ENCODE measurements around the gene CENPX. TPM values are rescaled to one million over a fixed set of nuclear protein-coding genes. Genes with fewer than 3 reads are reported as not detected.
A peak's percentile ranks its signal among the peaks of the same experiment; 100 is the strongest.

CENPX gene
- total and polyA plus RNA-seq, 12 donors: 11.2 to 75.9 (median 47.9) TPM

- Histone ChIP-seq H3K4me3 (no peak overlapping the region), H3K27ac (no peak overlapping the region), H3K9me3 (replicated peaks in 1 of 3) (no peaks in the 10 kb centered on the region), H3K36me3 (replicated peaks in 1 of 2) (no peaks in the 10 kb centered on the region), H3K27me3 (no peaks in the 10 kb centered on the region), H3K4me1 (replicated peaks in 1 of 2) (peaks cover 17 to 18% of the 10 kb centered on the region in 2 donors)
- 73 to 84% (median 80%) methylated on average over 11 to 12 of the region's 12 CpGs for WGBS, 4 donors
- TF ChIP-seq POLR2A (IDR thresholded peaks at IDR 0.05): peak in 1 of 2 donors; percentile 19
- TF ChIP-seq, protein P1, sequence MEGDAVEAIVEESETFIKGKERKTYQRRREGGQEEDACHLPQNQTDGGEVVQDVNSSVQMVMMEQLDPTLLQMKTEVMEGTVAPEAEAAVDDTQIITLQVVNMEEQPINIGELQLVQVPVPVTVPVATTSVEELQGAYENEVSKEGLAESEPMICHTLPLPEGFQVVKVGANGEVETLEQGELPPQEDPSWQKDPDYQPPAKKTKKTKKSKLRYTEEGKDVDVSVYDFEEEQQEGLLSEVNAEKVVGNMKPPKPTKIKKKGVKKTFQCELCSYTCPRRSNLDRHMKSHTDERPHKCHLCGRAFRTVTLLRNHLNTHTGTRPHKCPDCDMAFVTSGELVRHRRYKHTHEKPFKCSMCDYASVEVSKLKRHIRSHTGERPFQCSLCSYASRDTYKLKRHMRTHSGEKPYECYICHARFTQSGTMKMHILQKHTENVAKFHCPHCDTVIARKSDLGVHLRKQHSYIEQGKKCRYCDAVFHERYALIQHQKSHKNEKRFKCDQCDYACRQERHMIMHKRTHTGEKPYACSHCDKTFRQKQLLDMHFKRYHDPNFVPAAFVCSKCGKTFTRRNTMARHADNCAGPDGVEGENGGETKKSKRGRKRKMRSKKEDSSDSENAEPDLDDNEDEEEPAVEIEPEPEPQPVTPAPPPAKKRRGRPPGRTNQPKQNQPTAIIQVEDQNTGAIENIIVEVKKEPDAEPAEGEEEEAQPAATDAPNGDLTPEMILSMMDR (IDR thresholded peaks at IDR 0.05): no peak
- DNase-seq: no peak
- intact Hi-C loops (cut with DNase I): no loop called here
These were observed 53.5 kb downstream of the CENPX start for GRCh38 chr17:81968850-81969812.

Other genes with a start within 250 kb of the CENPX start
- gene GCGR, start 218.7 kb downstream of the CENPX start, total RNA-seq: 1 to 10 TPM in 3 of 9 donors, under 1 TPM in 3, not detected in 3; 0.11 to 2.9 (median 1.2) TPM
- 10 to 100 TPM in 1 of 3 donors, 1 to 10 TPM in 1, under 1 TPM in 1; 0.29 to 48.7 (median 4.1) TPM for gene GCGR, start 218.7 kb downstream of the CENPX start, polyA plus RNA-seq
- gene MCRIP1, start 189.6 kb downstream of the CENPX start, total RNA-seq: 100 to 1,000 TPM in 2 of 9 donors, 10 to 100 TPM in 7; 63.5 to 115 (median 82.5) TPM
- gene MCRIP1, start 189.6 kb downstream of the CENPX start, polyA plus RNA-seq: 100 to 1,000 TPM in 2 of 3 donors, 1 to 10 TPM in 1; 5.0 to 248 (median 144) TPM
- under 1 TPM in 3 of 9 donors, not detected in 6; 0.11 to 0.92 (median 0.46) TPM for gene PPP1R27, start 187.8 kb downstream of the CENPX start, total RNA-seq
- 1 to 10 TPM in 2 of 3 donors, under 1 TPM in 1; 0.22 to 3.1 (median 2.6) TPM for gene PPP1R27, start 187.8 kb downstream of the CENPX start, polyA plus RNA-seq
- gene P4HB, start 162.3 kb downstream of the CENPX start, total RNA-seq: 1,000 to 10,000 TPM in 5 of 9 donors, 100 to 1,000 TPM in 4; 583 to 2,018 (median 1,095) TPM
- gene P4HB, start 162.3 kb downstream of the CENPX start, polyA plus RNA-seq: 1,000 to 10,000 TPM in 1 of 3 donors, 100 to 1,000 TPM in 2; 546 to 2,717 (median 747) TPM
- gene ARHGDIA, start 151.5 kb downstream of the CENPX start, total RNA-seq: 100 to 1,000 TPM; 123 to 491 (median 203) TPM
- 100 to 1,000 TPM; 180 to 324 (median 250) TPM for gene ARHGDIA, start 151.5 kb downstream of the CENPX start, polyA plus RNA-seq
- gene ALYREF, start 131.3 kb downstream of the CENPX start, total RNA-seq: 10 to 100 TPM; 15.2 to 69.3 (median 45.1) TPM
- gene ALYREF, start 131.3 kb downstream of the CENPX start, polyA plus RNA-seq: 10 to 100 TPM; 13.0 to 28.2 (median 15.2) TPM
- 100 to 1,000 TPM; 102 to 226 (median 134) TPM for gene ANAPC11, start 131.2 kb downstream of the CENPX start, total RNA-seq
- 100 to 1,000 TPM in 2 of 3 donors, 10 to 100 TPM in 1; 21.2 to 242 (median 112) TPM for gene ANAPC11, start 131.2 kb downstream of the CENPX start, polyA plus RNA-seq
- gene NPB, start 120.6 kb downstream of the CENPX start, total RNA-seq: 1 to 10 TPM in 1 of 9 donors, under 1 TPM in 4, not detected in 4; 0.18 to 2.5 (median 0.42) TPM
- gene NPB, start 120.6 kb downstream of the CENPX start, polyA plus RNA-seq: under 1 TPM; 0.07 to 0.57 (median 0.24) TPM
- gene PCYT2, start 111.5 kb downstream of the CENPX start, total RNA-seq: 10 to 100 TPM; 19.8 to 31.6 (median 29.0) TPM
- gene PCYT2, start 111.5 kb downstream of the CENPX start, polyA plus RNA-seq: 10 to 100 TPM; 32.5 to 41.2 (median 37.5) TPM
- 10 to 100 TPM; 10.4 to 25.2 (median 14.6) TPM for gene SIRT7, start 104.7 kb downstream of the CENPX start, total RNA-seq
- 10 to 100 TPM in 2 of 3 donors, 1 to 10 TPM in 1; 4.2 to 49.8 (median 33.3) TPM for gene SIRT7, start 104.7 kb downstream of the CENPX start, polyA plus RNA-seq
- 10 to 100 TPM; 10.5 to 44.5 (median 25.0) TPM for gene MAFG, start 95.1 kb downstream of the CENPX start, total RNA-seq
- gene MAFG, start 95.1 kb downstream of the CENPX start, polyA plus RNA-seq: 10 to 100 TPM in 1 of 3 donors, 1 to 10 TPM in 2; 7.7 to 13.0 (median 8.9) TPM
- gene PYCR1, start 85.6 kb downstream of the CENPX start, total RNA-seq: 10 to 100 TPM in 1 of 9 donors, 1 to 10 TPM in 7, under 1 TPM in 1; 0.79 to 10.2 (median 5.1) TPM
- 1 to 10 TPM; 1.8 to 5.4 (median 2.0) TPM for gene PYCR1, start 85.6 kb downstream of the CENPX start, polyA plus RNA-seq
- not detected for gene MYADML2, start 75.6 kb downstream of the CENPX start, total RNA-seq
- not detected for gene MYADML2, start 75.6 kb downstream of the CENPX start, polyA plus RNA-seq
- 1 to 10 TPM in 3 of 9 donors, under 1 TPM in 4, not detected in 2; 0.11 to 9.7 (median 0.95) TPM for gene NOTUM, start 61.7 kb downstream of the CENPX start, total RNA-seq
- under 1 TPM in 2 of 3 donors, not detected in 1; 0.07 to 0.40 TPM for gene NOTUM, start 61.7 kb downstream of the CENPX start, polyA plus RNA-seq
- 10 to 100 TPM; 19.9 to 45.9 (median 27.5) TPM for gene ASPSCR1, start 45.2 kb downstream of the CENPX start, total RNA-seq
- 100 to 1,000 TPM in 1 of 3 donors, 10 to 100 TPM in 2; 10.2 to 177 (median 96.5) TPM for gene ASPSCR1, start 45.2 kb downstream of the CENPX start, polyA plus RNA-seq
- gene LRRC45, start 427 bp upstream of the CENPX start, total RNA-seq: 10 to 100 TPM in 6 of 9 donors, 1 to 10 TPM in 3; 3.0 to 24.2 (median 11.0) TPM
- 10 to 100 TPM in 2 of 3 donors, 1 to 10 TPM in 1; 1.2 to 24.5 (median 15.4) TPM for gene LRRC45, start 427 bp upstream of the CENPX start, polyA plus RNA-seq
- 10 to 100 TPM in 1 of 9 donors, 1 to 10 TPM in 8; 3.0 to 13.5 (median 4.5) TPM for gene RAC3, start 8.8 kb upstream of the CENPX start, total RNA-seq
- gene RAC3, start 8.8 kb upstream of the CENPX start, polyA plus RNA-seq: 10 to 100 TPM in 1 of 3 donors, 1 to 10 TPM in 2; 1.6 to 10.5 (median 9.0) TPM
- gene DCXR, start 14.8 kb upstream of the CENPX start, total RNA-seq: 100 to 1,000 TPM in 6 of 9 donors, 10 to 100 TPM in 3; 66.9 to 183 (median 107) TPM
- gene DCXR, start 14.8 kb upstream of the CENPX start, polyA plus RNA-seq: 100 to 1,000 TPM in 1 of 3 donors, 10 to 100 TPM in 2; 67.7 to 163 (median 96.0) TPM
- gene RFNG, start 28.9 kb upstream of the CENPX start, total RNA-seq: 10 to 100 TPM; 21.2 to 69.5 (median 47.3) TPM
- 10 to 100 TPM; 21.2 to 78.0 (median 74.0) TPM for gene RFNG, start 28.9 kb upstream of the CENPX start, polyA plus RNA-seq
- 100 to 1,000 TPM in 7 of 9 donors, 10 to 100 TPM in 2; 77.4 to 130 (median 112) TPM for gene GPS1, start 29.0 kb upstream of the CENPX start, total RNA-seq
- 100 to 1,000 TPM in 2 of 3 donors, 10 to 100 TPM in 1; 37.4 to 305 (median 246) TPM for gene GPS1, start 29.0 kb upstream of the CENPX start, polyA plus RNA-seq
- 100 to 1,000 TPM in 1 of 9 donors, 10 to 100 TPM in 8; 62.0 to 109 (median 74.5) TPM for gene DUS1L, start 42.9 kb upstream of the CENPX start, total RNA-seq
- 100 to 1,000 TPM in 2 of 3 donors, 10 to 100 TPM in 1; 38.5 to 397 (median 291) TPM for gene DUS1L, start 42.9 kb upstream of the CENPX start, polyA plus RNA-seq
- 100 to 1,000 TPM in 3 of 9 donors, 10 to 100 TPM in 6; 46.1 to 276 (median 81.8) TPM for gene FASN, start 75.4 kb upstream of the CENPX start, total RNA-seq
- gene FASN, start 75.4 kb upstream of the CENPX start, polyA plus RNA-seq: 100 to 1,000 TPM in 1 of 3 donors, 10 to 100 TPM in 2; 18.9 to 273 (median 59.0) TPM
- 10 to 100 TPM; 12.2 to 51.3 (median 25.1) TPM for gene CCDC57, start 190.0 kb upstream of the CENPX start, total RNA-seq
- gene CCDC57, start 190.0 kb upstream of the CENPX start, polyA plus RNA-seq: 100 to 1,000 TPM in 2 of 3 donors, 1 to 10 TPM in 1; 7.1 to 275 (median 129) TPM
- 10 to 100 TPM in 8 of 9 donors, 1 to 10 TPM in 1; 5.3 to 58.6 (median 36.7) TPM for gene SLC16A3, start 206.2 kb upstream of the CENPX start, total RNA-seq
- gene SLC16A3, start 206.2 kb upstream of the CENPX start, polyA plus RNA-seq: 10 to 100 TPM in 2 of 3 donors, 1 to 10 TPM in 1; 2.7 to 14.4 (median 10.5) TPM

Measured in adrenal gland (tissue), 12 donors.